Keratinocyte (primary cell): ENCODE data around the gene KCNJ8. TPM values are rescaled to one million over a fixed set of nuclear protein-coding genes. Genes with fewer than 3 reads are reported as not detected.
"Not testable (repeated sequence)": the region's sequence is repeated elsewhere in the genome, so short reads cannot be mapped to it uniquely, and the experiment has no call there.

Experiments used
- DNase-seq: peaks from one replicate; pipeline ENCODE4 v3.0.0-alpha.2; 2011; ENCODE audit warnings: low read depth, missing footprints, low spot score
- FAIRE-seq: peaks from 2 replicates; lab custom pipeline; 2011; peaks lifted over from hg19 to GRCh38; lab: Jason Lieb, UNC
- H2AFZ ChIP-seq: 2 replicates; pipeline ENCODE4 v1.6.0; 2012; ENCODE audit warnings: low read length, control low read depth, inconsistent platforms; ENCODE audit not compliant: control insufficient read depth
- H3K27ac ChIP-seq: 2 replicates; pipeline ENCODE4 v1.5.1; 2011; ENCODE audit warnings: low read length; ENCODE audit not compliant: control insufficient read depth, insufficient read depth
- H3K27me3 ChIP-seq: 3 replicates; pipeline ENCODE4 v1.6.0; 2011; ENCODE audit warnings: low read length; ENCODE audit not compliant: control insufficient read depth, insufficient read depth; ENCODE audit errors: extremely low read depth
- H3K36me3 ChIP-seq, 2 experiments: 2 replicates in 1 of 2; 3 replicates in 1 of 2; pipeline ENCODE4 v1.5.1; 2011; ENCODE audit warnings: low read length in 2 of 2, mild to moderate bottlenecking in 1 of 2; ENCODE audit not compliant: control insufficient read depth in 2 of 2, insufficient read depth in 2 of 2; ENCODE audit errors: extremely low read depth in 1 of 2
- H3K4me1 ChIP-seq: 3 replicates; pipeline ENCODE4 v1.5.1; 2011; ENCODE audit warnings: low read length; ENCODE audit not compliant: control insufficient read depth, insufficient read depth; ENCODE audit errors: extremely low read depth
- H3K4me2 ChIP-seq: 3 replicates; pipeline ENCODE4 v1.6.0; 2011; ENCODE audit warnings: low read depth, low read length; ENCODE audit not compliant: control insufficient read depth, insufficient read depth; ENCODE audit errors: extremely low read depth
- H3K4me3 ChIP-seq, 3 experiments: fragments of 200-600 bp in 1 of 3; sonication (generic) in 1 of 3; 2 replicates in 2 of 3; 3 replicates in 1 of 3; pipeline ENCODE4 v1.5.1; 2011 to 2016; ENCODE audit warnings: low read length in 3 of 3, mild to moderate bottlenecking in 3 of 3, control low read depth in 2 of 3, inconsistent platforms in 1 of 3, low read depth in 1 of 3, mixed read lengths in 1 of 3, mixed run types in 1 of 3, moderate library complexity in 1 of 3; ENCODE audit not compliant: control insufficient read depth in 2 of 3, insufficient read depth in 2 of 3; ENCODE audit errors: extremely low read depth in 1 of 3
- H3K79me2 ChIP-seq: 2 replicates; pipeline ENCODE4 v1.6.0; 2012; ENCODE audit warnings: low read length; ENCODE audit not compliant: control insufficient read depth, insufficient read depth
- H3K9ac ChIP-seq: 3 replicates; pipeline ENCODE4 v1.6.0; 2011; ENCODE audit warnings: low read length; ENCODE audit not compliant: control insufficient read depth, insufficient read depth; ENCODE audit errors: extremely low read depth
- H3K9me1 ChIP-seq: 3 replicates; pipeline ENCODE4 v1.6.0; 2011; ENCODE audit warnings: low read length; ENCODE audit not compliant: control insufficient read depth, insufficient read depth; ENCODE audit errors: extremely low read depth
- H3K9me3 ChIP-seq: 2 replicates; pipeline ENCODE4 v1.5.1; 2012; ENCODE audit warnings: low read depth, low read length; ENCODE audit not compliant: control insufficient read depth
- H4K20me1 ChIP-seq: 3 replicates; pipeline ENCODE4 v1.6.0; 2011; ENCODE audit warnings: low read length; ENCODE audit not compliant: control insufficient read depth, insufficient read depth; ENCODE audit errors: extremely low read depth
- EZH2 ChIP-seq: IDR thresholded peaks from one replicate; pipeline ENCODE4 v1.6.1; 2012; ENCODE audit warnings: inconsistent platforms, mild to moderate bottlenecking, low read length, moderate library complexity
- dilution Hi-C: fragments of 300-500 bp; cut with MboI; formaldehyde crosslinking; loops from one replicate; pipeline ENCODE4 v1.7.0; 2020; ENCODE audit warnings: low sequenced_read_pairs; ENCODE audit not compliant: extremely low pct_ligation_motif_present
- polyA plus RNA-seq, 5 experiments: library from polyadenylated mRNA; depleted of rRNA in 3 of 5; stranded (reverse) in 3 of 5; stranded (forward) in 1 of 5; unstranded in 1 of 5; fragments of >200 nt; gene quantifications; 1 replicate in 1 of 5; 2 replicates in 3 of 5; 3 replicates in 1 of 5; pipeline versions ENCODE4 v1.2.1 to v1.2.3, GENCODE V29; 2011 to 2012; ENCODE audit warnings: missing spikeins in 2 of 5, low read depth in 1 of 5, low replicate concordance in 1 of 5
- TF ChIP-seq, protein P1 (sequence below), 3 experiments: IDR thresholded peaks in 1 of 3; conservative IDR thresholded peaks in 1 of 3; optimal IDR thresholded peaks in 1 of 3; 2 replicates in 2 of 3; 3 replicates in 1 of 3; pipeline versions ENCODE3 to v1.5.1; 2011; ENCODE audit warnings: low read length in 3 of 3, mild to moderate bottlenecking in 3 of 3, moderate library complexity in 2 of 3, control low read depth in 1 of 3, inconsistent platforms in 1 of 3; ENCODE audit not compliant: insufficient read depth in 2 of 3; ENCODE audit errors: extremely low read depth in 1 of 3

Gene KCNJ8
- polyA plus RNA-seq, 1 donor (not counting 4 experiments of a cell fraction or from before 2014, with no cell fraction given), result not detected

GRCh38 chr12:21797539-21797938, 23.0 kb upstream of the KCNJ8 start:
- H3K9me3 ChIP-seq, result no peaks in the 10 kb centered on the region
- no peak for TF ChIP-seq EZH2
- TF ChIP-seq, protein P1, sequence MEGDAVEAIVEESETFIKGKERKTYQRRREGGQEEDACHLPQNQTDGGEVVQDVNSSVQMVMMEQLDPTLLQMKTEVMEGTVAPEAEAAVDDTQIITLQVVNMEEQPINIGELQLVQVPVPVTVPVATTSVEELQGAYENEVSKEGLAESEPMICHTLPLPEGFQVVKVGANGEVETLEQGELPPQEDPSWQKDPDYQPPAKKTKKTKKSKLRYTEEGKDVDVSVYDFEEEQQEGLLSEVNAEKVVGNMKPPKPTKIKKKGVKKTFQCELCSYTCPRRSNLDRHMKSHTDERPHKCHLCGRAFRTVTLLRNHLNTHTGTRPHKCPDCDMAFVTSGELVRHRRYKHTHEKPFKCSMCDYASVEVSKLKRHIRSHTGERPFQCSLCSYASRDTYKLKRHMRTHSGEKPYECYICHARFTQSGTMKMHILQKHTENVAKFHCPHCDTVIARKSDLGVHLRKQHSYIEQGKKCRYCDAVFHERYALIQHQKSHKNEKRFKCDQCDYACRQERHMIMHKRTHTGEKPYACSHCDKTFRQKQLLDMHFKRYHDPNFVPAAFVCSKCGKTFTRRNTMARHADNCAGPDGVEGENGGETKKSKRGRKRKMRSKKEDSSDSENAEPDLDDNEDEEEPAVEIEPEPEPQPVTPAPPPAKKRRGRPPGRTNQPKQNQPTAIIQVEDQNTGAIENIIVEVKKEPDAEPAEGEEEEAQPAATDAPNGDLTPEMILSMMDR (optimal IDR thresholded peaks at IDR 0.05 in 1 of 3, IDR thresholded peaks at IDR 0.05 in 1 of 3, conservative IDR thresholded peaks at IDR 0.05 in 1 of 3; ENCODE audit: extremely low read depth in 1 of 3, insufficient read depth in 2 of 3, low read length in 3 of 3), result no peak
- no peak for DNase-seq
- no peak overlapping the region for H3K4me2 ChIP-seq
- dilution Hi-C loops, result no loop called here
- H3K9ac ChIP-seq, result no peak overlapping the region
- H2AFZ ChIP-seq, result no peak overlapping the region
- no peak overlapping the region for H3K27ac ChIP-seq
- H3K79me2 ChIP-seq, result no peaks in the 10 kb centered on the region
- no peaks in the 10 kb centered on the region for H3K36me3 ChIP-seq
- FAIRE-seq, result no peak
- no peak overlapping the region for H3K4me3 ChIP-seq
- no peaks in the 10 kb centered on the region for H3K9me1 ChIP-seq
- no peaks in the 10 kb centered on the region for H3K27me3 ChIP-seq
- H4K20me1 ChIP-seq, result no peaks in the 10 kb centered on the region
- no peaks in the 10 kb centered on the region for H3K4me1 ChIP-seq

- Histone ChIP-seq H4K20me1 (no peaks in the 10 kb centered on the region), H3K9me1 (no peaks in the 10 kb centered on the region), H2AFZ (no peak overlapping the region), H3K36me3 (no peaks in the 10 kb centered on the region), H3K9me3 (no peaks in the 10 kb centered on the region), H3K79me2 (no peaks in the 10 kb centered on the region), H3K4me2 (no peak overlapping the region), H3K9ac (no peak overlapping the region), H3K27ac (no peak overlapping the region), H3K4me3 (no peak overlapping the region), H3K27me3 (no peaks in the 10 kb centered on the region), H3K4me1 (no peaks in the 10 kb centered on the region)
- no peak for TF ChIP-seq EZH2
- TF ChIP-seq, protein P1 (optimal IDR thresholded peaks at IDR 0.05 in 1 of 3, IDR thresholded peaks at IDR 0.05 in 1 of 3, conservative IDR thresholded peaks at IDR 0.05 in 1 of 3; ENCODE audit: extremely low read depth in 1 of 3, insufficient read depth in 2 of 3, low read length in 3 of 3), result no peak
- no peak for DNase-seq
- no peak for FAIRE-seq
- dilution Hi-C loops, result no loop called here
These were observed 21.3 kb upstream of the KCNJ8 start for GRCh38 chr12:21795648-21796328.

GRCh38 chr12:21794807-21795595, 20.5 kb upstream of the KCNJ8 start:
- not testable (repeated sequence) for H3K9me3 ChIP-seq, FAIRE-seq

More at GRCh38 chr12:21794807-21795595, 20.5 kb upstream of the KCNJ8 start:
- H3K4me1 ChIP-seq, H3K4me2 ChIP-seq, H3K27me3 ChIP-seq, H3K9ac ChIP-seq, dilution Hi-C loops, H3K4me3 ChIP-seq, H4K20me1 ChIP-seq, H3K27ac ChIP-seq, H2AFZ ChIP-seq, H3K36me3 ChIP-seq, H3K79me2 ChIP-seq, DNase-seq, H3K9me1 ChIP-seq: not testable (repeated sequence)
